ENCODE measurements around the gene FABP6.
A peak's percentile ranks its signal among the peaks of the same experiment; 100 is the strongest.
"Not testable (repeated sequence)": the region's sequence is repeated elsewhere in the genome, so short reads cannot be mapped to it uniquely, and the experiment has no call there.

FABP6 gene, protein sequence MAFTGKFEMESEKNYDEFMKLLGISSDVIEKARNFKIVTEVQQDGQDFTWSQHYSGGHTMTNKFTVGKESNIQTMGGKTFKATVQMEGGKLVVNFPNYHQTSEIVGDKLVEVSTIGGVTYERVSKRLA

DNA sequence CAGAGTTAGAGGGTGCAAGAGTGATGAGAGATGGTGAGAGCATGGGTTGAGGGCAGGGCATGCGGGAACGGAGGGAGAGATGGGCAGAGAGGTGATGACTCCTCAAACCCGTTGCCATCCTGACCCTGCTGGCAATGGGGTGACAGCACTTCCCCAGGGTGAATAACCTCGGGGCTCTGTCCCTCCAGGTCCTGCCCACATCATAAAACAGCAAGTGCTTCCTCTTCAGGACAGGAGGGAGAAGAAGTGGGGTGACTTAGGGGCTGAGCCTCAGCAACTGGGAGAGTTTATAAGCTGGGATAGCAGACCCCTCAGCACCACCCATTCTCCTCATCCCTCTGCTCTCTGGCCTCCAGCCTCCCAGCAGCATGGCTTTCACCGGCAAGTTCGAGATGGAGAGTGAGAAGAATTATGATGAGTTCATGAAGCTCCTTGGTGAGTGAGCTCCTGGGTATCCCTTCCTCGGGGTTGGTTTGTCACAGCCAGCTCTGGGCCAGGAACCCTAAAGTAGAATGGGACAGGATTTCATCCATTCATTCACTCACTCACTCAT lies at the start of gene FABP6:
FABP6 (plus strand) TSS at position 317 of the 553 bp plus-strand sequence; CDS start at position 369, 52 bp downstream.
- no peak for DNase-seq

DNA sequence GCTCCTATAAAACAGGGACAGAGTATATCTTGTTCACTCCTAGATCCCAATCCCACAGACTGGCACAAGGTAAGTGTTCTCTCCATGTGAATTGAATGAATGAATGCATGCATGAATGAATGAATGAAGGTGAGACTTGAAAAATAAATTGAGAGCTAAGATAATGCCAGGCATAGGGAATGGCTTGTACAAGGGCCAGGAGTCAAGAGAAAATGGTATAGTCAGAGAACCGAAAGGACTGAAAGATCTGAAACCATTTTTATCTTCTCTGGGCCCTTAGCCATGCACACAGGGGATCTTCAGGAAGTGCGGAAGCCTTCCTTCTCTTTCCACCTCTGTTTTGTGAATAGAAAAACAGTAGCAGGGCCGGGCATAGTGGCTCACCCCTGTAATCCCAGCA lies 48.4 kb upstream of the FABP6 start:
- no peak for DNase-seq

DNA sequence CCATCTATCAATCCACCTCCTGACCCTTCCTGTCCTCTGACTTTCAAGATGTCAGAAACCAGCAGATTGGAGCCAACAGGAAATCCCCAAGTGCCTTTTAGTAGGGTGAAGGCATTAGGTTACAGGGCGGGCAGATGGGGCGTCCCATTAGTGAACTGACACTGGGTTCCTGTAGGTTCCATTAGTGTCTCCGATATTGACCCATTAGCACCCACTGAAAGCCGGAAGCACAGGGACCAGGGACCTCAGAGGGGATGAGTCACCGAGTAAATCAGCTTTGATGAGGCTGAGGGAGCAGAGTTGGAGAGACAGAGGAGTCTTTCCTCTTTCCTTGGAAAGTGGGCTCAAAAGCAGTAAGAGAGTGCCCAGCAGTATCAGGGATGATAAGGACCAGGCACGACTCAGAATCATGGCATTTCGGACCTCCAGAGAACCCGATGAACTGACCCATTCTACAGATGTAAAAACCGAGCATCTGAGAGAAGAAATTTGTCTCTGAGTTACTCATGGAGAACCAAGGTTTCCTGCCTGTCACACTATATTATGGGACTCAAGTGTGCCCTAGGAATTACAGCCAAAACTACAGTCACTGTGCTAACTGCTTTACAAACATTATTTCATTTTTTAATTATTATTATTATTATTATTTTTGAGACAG lies 47.2 kb upstream of the FABP6 start:
- no peak for DNase-seq

DNA sequence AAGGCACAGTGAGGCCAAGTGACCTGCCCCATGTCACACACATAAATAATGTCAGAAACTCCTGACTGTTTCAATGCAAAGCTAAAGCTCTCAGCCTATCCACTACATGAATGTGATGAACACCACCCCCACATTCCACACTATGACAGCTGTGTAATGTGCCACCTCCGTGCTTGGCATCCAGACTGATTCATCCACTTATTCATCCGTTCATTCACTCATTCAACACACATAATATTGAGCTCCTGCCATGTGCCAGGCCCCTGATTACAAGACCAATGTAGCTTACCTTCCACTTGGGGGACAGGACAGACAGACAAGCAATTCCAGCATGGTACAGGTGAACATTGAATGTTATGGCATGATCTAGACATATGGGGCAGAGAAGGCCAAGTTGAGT lies 46.2 kb upstream of the FABP6 start:
- no peak for DNase-seq

DNA sequence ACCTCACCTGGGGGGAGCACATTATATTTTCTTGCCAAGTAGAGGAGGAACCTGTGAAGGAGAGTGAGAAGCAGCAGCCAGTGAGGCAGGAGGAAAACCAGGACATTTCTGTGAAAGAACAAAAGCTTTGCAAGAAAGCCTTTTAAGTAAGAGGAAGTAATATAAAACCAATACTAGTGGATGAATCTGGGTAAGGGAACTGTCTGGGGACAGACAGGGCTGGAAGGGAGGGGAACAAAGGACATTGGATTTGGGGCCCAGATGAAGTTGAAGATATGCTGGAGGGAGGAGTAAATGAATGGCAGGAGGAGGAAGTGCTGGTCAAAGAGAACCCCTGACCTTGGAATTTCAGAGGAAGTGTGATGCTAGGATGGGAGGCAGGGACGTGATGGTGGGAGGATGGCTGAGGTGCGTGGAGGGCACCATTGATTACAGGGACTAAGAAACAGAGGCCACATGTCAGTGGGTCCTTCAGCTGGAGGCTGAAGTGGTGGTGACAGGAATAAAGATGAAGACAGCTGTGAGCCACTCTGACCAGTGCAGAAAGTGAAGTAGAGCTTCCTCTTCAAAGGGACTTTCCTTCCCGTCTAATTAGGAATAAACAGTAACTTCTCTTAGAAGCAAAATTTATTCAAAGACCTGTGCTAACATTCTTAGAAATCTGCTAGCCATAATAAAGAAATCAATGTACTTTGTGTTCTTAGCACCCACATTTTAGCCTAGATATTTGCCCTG lies 43.5 kb upstream of the FABP6 start:
- DNase-seq = no peak

DNA sequence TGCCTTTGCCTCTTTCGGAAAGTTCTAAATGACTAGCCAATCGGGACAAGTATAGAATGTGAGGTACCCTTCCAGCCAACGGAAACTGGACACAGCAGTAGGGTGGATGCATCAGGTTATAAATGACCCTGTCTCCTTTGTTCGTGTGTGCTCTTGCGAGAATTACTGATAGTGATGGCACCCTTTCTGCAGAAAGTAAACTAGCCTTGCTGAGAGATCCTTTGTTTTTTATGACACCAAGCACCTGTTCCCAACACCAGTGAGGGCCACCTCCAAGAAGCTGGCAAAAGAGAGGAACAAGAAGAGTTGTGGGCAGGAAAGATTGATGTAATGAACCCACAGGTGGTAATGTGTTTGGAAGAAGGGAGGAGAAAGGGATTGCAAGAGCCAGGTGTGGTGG lies 42.8 kb upstream of the FABP6 start:
- DNase-seq = no peak

DNA sequence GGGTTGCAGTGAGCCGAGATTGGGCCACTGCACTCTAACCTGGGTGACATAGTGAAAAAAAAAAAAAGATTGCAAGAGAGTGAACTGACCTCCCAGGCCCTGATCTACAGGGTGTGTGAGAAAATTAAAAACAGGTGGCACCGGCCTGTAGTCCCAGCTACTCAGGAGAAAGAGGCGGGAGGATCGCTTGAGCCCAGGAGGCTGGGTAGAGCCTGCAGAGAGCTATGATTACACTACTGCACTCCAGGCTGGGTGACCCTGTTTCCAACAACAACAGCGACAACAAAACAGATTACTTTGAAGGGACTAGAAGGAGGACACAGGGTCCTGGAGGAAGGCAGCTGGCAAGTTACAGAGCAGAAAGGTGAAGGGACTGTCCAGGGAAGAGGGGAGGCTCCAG lies 42.2 kb upstream of the FABP6 start:
- DNase-seq = no peak

DNA sequence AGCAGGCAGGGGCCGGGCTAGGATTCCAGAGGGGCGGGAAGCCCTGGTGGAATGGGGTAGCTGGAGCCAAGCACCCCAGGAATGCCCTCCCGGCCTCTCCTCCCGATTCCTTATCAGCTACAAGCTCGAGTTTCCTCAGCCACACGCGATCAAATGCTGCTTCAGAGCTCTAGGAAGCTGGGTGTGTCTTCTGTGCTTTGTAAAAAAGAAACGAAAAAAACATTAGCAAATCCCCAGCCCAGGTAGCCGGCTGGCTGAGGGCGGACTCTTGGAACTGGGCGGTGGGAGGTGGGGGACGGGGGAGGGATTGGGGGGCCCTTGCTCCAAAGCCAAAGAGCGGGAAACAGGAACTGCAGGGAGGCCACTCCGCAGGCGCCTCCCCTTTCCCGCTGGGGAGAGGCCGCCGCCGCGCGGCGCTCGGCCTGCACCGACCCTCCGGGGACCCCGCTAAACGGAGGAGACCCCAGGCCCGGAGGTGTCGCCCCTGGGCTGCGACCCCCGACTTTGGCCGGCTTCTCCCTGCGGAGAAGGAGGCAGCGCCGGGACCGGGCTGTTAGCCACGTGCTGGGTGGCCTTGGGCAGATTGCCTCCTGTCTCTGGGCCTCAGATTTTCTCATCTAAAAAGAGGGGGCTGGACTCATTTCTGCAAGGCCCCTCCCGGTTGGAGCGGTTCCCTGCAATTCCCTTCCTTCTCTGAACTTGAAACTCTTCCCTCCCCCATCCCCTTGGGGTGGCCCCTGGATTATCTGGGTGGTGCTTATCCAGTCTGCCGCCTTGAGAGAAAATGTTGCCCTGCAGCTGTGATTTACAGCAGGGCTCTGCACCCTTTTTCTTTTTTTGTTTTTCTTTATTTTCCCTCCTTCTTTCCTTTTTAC lies 40.9 kb upstream of the FABP6 start:
- no peak for DNase-seq

DNA sequence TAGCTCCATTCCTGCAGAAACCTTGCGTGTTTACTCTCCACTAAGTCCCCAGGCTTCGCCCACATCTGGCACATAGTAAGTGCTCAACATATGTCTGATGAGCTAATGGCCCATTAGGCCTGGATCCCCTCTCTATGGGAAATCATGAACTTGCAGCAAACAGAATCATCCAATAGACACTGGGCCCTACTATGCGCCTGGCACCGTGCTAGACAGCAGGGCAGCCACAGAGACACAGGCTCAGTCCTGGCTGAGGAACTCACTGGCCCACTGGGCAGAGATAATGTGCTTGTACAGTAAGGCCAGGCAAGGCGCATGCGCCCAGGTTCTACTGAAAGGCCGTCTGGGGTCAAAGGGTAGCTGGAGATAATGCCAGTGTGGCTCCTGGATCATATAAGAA lies 36.9 kb upstream of the FABP6 start:
- DNase-seq = no peak

DNA sequence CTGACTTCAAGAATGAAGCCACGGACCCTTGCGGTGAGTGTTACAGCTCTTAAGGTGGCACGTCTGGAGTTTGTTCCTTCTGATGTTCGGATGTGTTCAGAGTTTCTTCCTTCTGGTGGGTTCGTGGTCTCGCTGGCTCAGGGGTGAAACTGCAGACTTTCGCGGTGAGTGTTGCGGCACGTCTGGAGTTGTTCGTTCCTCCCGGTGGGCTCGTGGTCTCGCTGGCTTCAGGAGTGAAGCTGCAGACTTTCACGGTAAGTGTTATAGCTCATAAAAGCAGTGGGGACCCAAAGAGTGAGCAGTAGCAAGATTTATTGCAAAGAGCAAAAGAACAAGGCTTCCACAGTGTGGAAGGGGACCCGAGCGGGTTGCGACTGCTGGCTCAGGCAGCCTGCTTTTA lies 36.2 kb upstream of the FABP6 start:
- DNase-seq = not testable (repeated sequence)

DNA sequence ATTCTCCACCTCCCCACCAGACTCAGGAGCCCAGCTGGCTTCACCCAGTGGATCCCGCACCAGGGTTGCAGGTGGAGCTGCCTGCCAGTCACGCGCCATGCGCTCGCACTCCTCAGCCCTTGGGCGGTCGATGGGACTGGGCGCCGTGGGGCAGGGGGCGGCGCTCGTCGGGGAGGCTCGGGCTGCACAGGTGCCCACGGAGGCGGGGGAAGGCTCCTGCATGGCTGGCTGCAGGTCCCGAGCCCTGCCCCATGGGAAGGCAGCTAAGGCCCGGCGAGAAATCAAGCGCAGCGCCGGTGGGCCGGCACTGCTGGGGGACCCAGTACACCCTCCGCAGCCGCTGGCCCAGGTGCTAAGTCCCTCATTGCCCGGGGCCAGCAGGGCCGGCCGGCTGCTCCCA lies 35.5 kb upstream of the FABP6 start:
- DNase-seq = not testable (repeated sequence)

DNA sequence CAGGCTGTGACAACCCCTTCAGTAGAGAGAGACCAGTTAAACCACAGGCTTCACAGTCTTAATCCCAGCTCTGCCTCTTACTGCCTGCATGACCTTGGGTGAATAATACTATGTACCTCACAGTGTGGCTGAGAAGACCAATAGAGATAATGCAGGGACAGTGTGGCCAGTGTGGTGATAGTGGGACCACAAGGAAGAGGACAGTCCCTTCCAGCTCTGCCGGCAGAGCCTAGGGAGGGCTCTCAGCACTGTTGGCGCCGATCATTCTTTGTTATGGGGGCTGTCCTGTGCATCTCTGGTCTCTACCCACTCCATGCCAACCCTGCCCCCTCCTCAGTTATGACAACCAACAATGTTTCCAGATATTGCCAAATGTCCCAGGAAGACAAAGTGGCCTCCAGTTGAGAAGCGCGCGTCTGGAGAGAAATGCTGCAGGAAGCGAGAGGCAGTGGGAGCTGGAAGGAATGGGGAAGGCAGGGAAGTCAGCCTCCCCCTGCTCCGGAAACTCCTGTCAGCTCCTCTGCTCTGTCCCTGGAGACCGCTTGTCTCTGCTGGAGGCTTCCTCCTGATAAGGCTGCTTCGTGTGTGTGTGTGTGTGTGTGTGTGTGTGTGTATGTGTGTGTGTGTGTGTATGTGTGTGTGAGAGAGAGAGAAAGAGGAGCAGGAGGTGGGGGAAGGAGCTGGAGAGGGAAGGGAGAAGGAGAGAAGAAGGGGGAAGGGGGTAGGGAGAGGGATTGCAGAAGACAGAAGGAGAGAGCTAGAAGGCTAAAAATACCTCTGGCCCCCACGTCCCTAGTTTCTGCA lies 31.8 kb upstream of the FABP6 start:
- no peak for DNase-seq

DNA sequence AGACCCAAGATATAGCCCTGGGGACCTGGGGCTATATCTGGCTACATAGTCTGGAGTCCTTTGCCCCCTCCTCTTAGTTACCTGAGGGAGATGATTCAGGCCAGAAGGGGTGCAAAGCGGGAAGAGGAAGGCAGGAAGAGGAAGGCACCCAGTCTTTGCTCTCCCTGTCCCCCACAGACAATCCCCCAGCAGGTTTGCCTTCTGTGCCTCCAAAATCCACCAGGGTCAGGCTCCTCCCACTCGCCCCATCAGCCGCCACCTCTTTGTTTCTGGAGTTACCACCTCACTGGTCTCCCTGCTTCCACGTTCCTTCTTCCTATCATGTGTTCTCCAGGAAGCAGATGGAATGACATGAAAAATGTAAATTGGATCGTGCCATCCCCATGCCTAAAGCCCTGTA lies 31.2 kb upstream of the FABP6 start:
- no peak for DNase-seq

DNA sequence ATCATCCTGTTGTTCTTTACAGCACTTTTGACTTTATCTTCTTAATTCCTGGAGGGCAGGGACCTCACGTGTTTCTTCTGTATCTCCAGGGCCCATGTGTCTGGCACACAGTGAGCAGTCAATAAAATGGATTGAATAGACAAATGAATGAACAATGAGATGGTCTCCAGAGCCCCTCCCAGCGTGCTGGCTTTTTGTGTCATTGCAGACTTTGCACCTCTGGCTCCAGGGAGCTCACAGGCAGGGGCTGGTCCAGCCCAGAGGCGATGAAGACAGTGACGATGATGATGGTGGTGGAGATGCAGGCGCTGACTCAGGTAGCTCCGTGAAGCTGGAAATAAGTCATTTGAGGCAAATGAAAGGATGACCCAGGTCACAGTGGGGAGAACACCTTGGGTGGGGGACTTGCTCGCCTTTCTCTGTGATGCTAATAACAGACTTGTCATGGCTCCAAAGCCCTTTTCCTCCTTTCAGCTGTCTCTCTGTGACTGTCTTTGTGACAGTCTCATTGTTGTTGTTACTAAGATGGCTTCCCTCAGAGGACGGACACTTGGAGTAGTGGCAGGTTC lies 30.4 kb upstream of the FABP6 start:
- no peak for DNase-seq

DNA sequence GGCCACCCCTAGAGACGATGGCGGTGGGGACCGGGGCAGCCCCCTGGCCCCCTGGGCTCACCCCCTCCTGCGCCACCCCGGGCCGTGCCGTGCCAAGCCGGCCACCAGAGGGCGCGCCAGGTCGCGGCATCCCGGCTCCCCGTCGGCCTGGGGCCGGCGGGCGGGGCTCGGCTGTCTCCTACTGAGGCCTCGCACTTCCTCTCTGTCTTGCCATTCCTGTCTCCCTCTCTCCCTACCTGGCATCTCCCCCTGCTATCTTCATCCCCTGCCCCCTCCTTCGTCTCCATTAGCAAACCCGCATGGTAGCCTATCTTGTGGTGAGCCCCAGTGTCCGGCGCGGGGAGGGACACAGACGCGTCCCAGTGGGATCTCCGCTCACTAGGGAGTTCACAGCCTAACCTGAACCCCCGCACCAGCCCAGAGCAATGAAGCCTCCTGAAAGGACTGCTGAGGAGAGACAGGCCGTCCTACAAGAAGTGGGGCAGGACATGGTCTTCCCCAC lies 29.8 kb upstream of the FABP6 start:
- peak; percentile 15 to 26 for DNase-seq

DNA sequence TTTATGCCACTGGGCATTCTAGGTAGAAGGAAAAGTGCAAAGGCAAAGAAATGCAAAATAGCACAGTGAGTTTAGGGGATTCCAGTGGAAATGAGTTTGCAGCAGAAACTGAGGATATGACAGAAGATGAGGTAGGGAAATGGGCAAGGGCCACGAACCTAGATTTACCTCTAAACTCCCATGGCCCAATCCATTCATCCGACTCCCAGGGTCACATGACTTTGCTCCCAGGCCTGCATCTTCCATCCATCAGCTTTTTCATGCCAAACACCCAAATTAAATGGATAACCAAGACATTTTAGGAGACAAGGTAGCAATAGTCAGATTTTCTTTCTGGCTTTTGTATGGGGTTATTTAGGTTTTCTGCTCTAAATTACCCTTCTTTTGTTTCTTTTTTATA lies 22.2 kb upstream of the FABP6 start:
- no peak for DNase-seq

DNA sequence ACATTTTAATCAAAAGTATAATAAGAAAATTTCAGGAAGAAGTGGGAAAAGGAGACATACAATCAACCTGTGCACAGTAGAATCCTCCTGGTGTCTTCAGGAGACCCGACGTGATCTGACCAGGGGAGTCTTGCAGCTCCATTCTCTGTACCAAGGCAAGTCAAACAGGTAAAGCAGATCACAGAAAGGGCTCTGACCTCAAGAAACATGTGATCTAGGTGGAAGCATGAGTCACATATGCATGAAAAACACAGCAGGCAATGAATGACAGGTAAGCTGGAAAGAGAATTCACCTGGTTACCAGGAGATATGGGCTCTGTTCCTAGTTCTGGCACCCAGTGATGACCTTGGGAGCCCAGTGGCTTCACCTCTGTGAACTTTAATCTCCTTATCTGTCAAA lies 19.4 kb upstream of the FABP6 start:
- DNase-seq = no peak

DNA sequence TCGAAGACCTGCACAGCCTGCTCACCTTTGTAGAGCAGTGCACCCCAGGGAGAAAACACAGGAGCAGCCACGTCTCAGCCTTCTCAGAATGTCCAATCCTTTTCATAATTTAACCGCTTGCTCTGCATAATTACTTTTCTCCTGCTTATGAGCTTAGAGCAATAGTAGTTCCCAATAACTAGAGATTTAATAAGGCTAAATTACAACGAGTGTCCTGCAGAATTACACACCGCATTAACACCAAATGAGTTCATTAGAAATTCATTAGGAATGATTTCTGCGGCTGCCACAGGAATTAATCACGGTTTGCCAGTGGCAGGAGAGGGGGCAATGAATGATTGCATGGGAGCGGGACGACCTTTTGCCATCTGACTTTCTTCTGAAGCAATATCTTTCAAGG lies 18.7 kb upstream of the FABP6 start:
- DNase-seq = no peak

DNA sequence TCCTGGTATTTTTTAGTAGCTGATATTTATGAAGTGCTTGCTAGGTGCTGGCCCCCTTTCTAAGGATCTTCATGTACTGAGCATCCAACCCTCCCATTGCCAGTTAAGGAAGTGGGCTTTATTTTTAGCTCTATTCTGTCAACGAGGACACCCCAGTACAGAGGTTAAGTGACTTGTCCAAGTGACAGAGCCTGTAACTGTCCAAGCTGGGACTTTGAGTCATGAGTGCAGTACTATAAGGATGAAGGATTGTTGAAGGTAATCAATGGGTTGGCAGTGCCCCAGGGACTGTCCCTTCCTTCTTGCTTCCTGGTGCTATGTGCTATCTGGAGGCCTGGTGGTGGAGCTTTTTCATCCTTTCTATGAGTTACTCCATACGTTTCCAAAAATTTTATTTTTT lies 18.0 kb upstream of the FABP6 start:
- no peak for DNase-seq

DNA sequence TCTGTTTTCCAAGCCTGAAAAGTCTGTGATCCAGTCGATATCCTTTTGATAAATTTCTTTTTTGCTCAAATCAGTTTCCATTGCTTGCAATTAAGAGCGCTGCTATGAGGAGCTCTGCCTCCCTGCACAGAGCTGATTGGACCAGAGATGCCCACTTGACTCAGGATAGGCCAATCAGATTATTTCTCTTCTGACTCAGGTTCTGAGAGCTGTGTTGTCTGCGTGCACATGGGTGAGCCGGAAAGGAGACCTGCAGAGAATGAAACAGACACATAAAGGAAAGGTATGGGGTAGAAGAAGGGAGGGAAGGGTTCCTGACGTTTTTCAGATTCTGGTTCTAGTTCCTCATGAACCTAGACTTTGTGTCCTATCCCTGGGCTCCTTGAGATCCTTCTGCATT lies 15.8 kb upstream of the FABP6 start:
- no peak for DNase-seq

DNA sequence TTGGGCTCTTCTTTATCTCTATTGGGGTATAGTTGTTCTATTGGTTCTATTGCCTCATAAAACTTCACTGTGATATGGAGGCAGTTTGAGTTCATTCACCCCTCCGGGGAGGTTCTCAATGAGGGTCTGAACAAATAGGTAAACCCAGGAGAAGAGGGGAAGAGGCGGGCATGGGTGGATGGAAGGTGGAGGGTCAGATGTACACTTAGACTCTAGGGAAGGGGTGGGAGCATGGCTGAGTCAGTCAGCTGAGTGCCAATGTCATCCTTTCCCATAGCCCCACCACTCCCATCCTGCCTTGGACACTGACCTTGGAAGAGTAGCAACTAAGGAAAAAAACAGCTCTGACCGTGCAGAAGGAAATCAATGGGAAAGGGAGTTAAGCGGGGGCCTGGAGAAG lies 9.9 kb upstream of the FABP6 start:
- DNase-seq = no peak

DNA sequence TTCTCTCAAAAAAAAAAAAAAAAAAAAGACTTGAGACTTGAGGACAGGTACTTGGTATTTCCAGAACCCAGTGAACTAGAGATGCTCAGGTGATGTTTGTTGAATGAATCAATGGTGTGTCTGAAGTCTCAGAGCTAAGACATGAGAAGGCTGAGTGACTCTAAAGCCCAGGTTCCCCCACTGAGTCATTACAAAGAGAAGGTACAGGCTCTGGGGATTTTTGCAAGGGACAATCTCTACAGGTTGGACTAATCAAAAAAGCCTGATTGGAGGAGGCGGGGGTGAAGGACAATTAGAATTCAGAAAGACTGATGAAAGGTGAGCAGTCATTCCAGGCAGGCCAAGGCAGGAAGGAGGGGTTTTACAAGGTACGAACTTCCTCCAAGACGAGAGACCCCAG lies 8.2 kb upstream of the FABP6 start:
- no peak for DNase-seq
